Heart right ventricle (tissue), 16 donors: ENCODE data around the gene FRMD4B. TPM values are rescaled to one million over a fixed set of nuclear protein-coding genes. Genes with fewer than 3 reads are reported as not detected.
A peak's percentile ranks its signal among the peaks of the same experiment; 100 is the strongest.

ENCODE experiments used
- ATAC-seq, 8 donors: fragments of 200-7000 bp; cut with Tn5 transposase; one replicate each; pipeline ENCODE4 v1.9.1; 2020; ENCODE audit warnings: mild to moderate bottlenecking in 8 of 8, moderate library complexity in 8 of 8, moderate number of reproducible peaks in 1 of 8
- DNase-seq, 2 donors: peaks; one replicate each; pipeline ENCODE4 v3.0.0-alpha.2; 2020
- H3K27ac ChIP-seq, 10 donors: fragments of 200-600 bp; sonication (generic) in 2 of 10; one replicate each; pipeline versions ENCODE4 v1.5.0 to v1.8.0; 2020 to 2022; ENCODE audit warnings: mild to moderate bottlenecking in 3 of 10
- H3K27me3 ChIP-seq, 7 donors: fragments of 200-600 bp; one replicate each; pipeline ENCODE4 v1.8.0; 2021 to 2022; ENCODE audit warnings: mild to moderate bottlenecking in 2 of 7
- H3K36me3 ChIP-seq, 9 donors: fragments of 200-600 bp; sonication (generic) in 1 of 9; one replicate each; pipeline versions ENCODE4 v1.5.0 to v1.8.0; 2020 to 2022; ENCODE audit warnings: mild to moderate bottlenecking in 2 of 9
- H3K4me1 ChIP-seq, 9 donors: fragments of 200-600 bp; sonication (generic) in 1 of 9; one replicate each; pipeline versions ENCODE4 v1.5.0 to v1.8.0; 2020 to 2022; ENCODE audit warnings: mild to moderate bottlenecking in 4 of 9
- H3K4me3 ChIP-seq, 10 donors: fragments of 200-600 bp; sonication (generic) in 2 of 10; one replicate each; pipeline versions ENCODE4 v1.5.0 to v1.8.0; 2020 to 2022; ENCODE audit warnings: mild to moderate bottlenecking in 7 of 10, moderate library complexity in 2 of 10
- H3K9me3 ChIP-seq, 11 donors: fragments of 200-600 bp in 10 of 11; sonication (generic) in 2 of 11; one replicate each; pipeline versions ENCODE4 v1.5.0 to v1.8.0; 2013 to 2022; ENCODE audit warnings: mild to moderate bottlenecking in 2 of 11, control low read depth in 1 of 11, moderate library complexity in 1 of 11
- WGBS, 2 donors: extraction: QIAGEN DNeasy Blood & Tissue Kit; methylation state at CpG; one replicate each; pipeline ENCODE4 v1.1.7; 2013; ENCODE audit warnings: inconsistent platforms in 1 of 2; 5-methylcytosine and 5-hydroxymethylcytosine counted together
- intact Hi-C, 10 donors: fragments of 100-400 bp; cut with DNase I; formaldehyde crosslinking; loops; one replicate each; pipeline versions ENCODE4 v1.11.1 to v1.14.2; 2022
- polyA plus RNA-seq, 2 donors: library from polyadenylated mRNA; stranded (reverse); fragments of 200-250 nt; gene quantifications; one replicate each; pipeline ENCODE4 v1.2.3, GENCODE V29; 2013
- total RNA-seq, 10 donors: library from RNA; stranded (reverse); fragmentation: NEBNext Ultra II Directional in 3 of 10; extraction: Animal tissue kit (Norgen Biotek cat#: 25700) in 3 of 10; gene quantifications; one replicate each; pipeline versions ENCODE4 v1.2.1 to v1.2.4, GENCODE V29; 2021 to 2023
- TF ChIP-seq, protein P1 (sequence below), 9 donors: fragments of 200-600 bp; sonication (generic) in 2 of 9; IDR thresholded peaks; one replicate each; pipeline versions ENCODE4 v1.5.0 to v1.8.0; 2021 to 2022; ENCODE audit warnings: antibody characterized with exemption in 9 of 9, mild to moderate bottlenecking in 5 of 9, moderate library complexity in 1 of 9
- donor health status: Arrhythmogenic right ventricular cardiomyopathy.
- donor health status: ischemic (EF 13 %, LVEDD 7.1; RV severe dilation, severe dysfunction).
- donor health status: healthy with polysubstance abuse.
- donor health status: DM: no; HTN: yes; CAD: no.
- donor health status: DM: no; HTN: no; CAD: no.
- donor health status: ischemic (EF 25% LVEDD 6.9; RV normal size, moderate dysfunction).
- donor health status: ischemic (EF 25% LVEDD 5.7; RV mildly dilated, moderate dysfunction).
- donor health status: healthy.
- donor health status: DM: yes; HTN: yes; CAD: no.
- donor health status: Ischemic cardiomyopathy.
- donor health status: ischemic (EF 35%, LVEDD 5.7; RV mildly dilated, moderate dysfunction).
- donor health status: nonischemic (EF 11% LVEDD 7.7; RV severe dilation, severe dysfunction).
- donor health status: DM: yes; HTN: yes; CAD: no.
- donor health status: PGD.
- donor health status: ischemic (EF 29% LVEDD 5.4; RV normal size, mild dysfunction).
- donor health status: nonischemic (EF 23%, LVEDD 6.1; RV moderate dilation, normal function).

Gene FRMD4B
- total and polyA plus RNA-seq, 12 donors: 4.1 to 31.0 (median 16.7) TPM

DNA sequence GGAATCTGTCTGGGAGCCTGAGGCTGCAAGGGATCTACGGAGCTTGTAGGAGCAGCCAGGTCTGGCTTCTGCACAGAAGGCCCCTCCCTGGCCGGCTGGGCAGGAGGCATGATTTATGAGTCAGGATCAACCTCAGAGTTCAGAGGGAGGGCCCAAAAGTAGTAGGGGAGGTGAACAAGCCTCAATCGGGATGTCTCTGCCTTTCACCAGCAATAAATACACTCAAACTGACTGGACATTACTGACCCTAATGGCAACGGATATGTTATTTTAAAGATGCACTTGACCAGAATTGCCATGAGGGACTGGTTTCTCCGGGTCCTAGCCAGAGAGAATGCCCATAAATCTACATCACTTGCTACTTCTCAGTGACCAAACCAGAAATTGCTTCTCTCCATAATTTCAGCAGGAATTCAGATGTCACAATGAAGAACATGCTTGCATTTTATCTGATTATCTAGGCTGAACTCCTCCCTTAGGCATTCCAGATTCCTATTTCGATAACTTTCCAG, 153.9 kb downstream of the FRMD4B start:
- DNase-seq (no peak), ATAC-seq (peak in 4 of 8 donors; percentile 29 to 69 (median 58))
- H3K4me1 ChIP-seq: peaks cover 0 to 17% (median 9%) of the 10 kb centered on the region in 9 donors
- H3K4me3 ChIP-seq: no peak overlapping the region
- peaks cover 0 to 35% (median 0%) of the 10 kb centered on the region in 9 donors for H3K36me3 ChIP-seq
- no peak overlapping the region for H3K27ac ChIP-seq
- TF ChIP-seq, protein P1, sequence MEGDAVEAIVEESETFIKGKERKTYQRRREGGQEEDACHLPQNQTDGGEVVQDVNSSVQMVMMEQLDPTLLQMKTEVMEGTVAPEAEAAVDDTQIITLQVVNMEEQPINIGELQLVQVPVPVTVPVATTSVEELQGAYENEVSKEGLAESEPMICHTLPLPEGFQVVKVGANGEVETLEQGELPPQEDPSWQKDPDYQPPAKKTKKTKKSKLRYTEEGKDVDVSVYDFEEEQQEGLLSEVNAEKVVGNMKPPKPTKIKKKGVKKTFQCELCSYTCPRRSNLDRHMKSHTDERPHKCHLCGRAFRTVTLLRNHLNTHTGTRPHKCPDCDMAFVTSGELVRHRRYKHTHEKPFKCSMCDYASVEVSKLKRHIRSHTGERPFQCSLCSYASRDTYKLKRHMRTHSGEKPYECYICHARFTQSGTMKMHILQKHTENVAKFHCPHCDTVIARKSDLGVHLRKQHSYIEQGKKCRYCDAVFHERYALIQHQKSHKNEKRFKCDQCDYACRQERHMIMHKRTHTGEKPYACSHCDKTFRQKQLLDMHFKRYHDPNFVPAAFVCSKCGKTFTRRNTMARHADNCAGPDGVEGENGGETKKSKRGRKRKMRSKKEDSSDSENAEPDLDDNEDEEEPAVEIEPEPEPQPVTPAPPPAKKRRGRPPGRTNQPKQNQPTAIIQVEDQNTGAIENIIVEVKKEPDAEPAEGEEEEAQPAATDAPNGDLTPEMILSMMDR (IDR thresholded peaks at IDR 0.05): no peak
- H3K9me3 ChIP-seq: no peaks in the 10 kb centered on the region
- 65 to 74% methylated on average over 6 of the region's 6 CpGs for WGBS, 2 donors
- intact Hi-C loops: loop anchor here in 1 of 10 donors (10.0 kb wide), 1 partner anchor 63 kb away; no protein-coding TSS in a partner anchor
- H3K27me3 ChIP-seq: no peaks in the 10 kb centered on the region

DNA sequence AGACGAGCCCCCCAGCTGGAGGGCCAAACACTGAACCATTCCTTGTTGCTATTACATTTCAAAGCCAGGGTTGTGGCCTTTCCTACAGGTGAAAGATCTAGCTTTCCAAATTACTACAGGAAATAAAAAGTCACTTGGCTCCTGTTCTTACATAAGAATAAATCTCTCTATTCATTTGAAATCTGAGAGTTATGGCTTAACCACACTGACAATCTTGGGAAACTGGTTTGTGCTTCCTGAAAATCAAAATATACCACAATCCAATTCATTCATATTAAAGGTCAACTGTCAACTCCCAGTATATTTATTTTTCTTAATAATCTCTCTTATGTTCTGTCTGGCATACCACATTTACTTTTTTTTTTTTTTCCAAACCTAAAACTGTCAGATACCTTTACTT, 159.8 kb downstream of the FRMD4B start:
- Histone ChIP-seq H3K27ac (no peak overlapping the region), H3K4me3 (no peak overlapping the region), H3K27me3 (no peaks in the 10 kb centered on the region), H3K4me1 (peaks cover 0 to 11% (median 0%) of the 10 kb centered on the region in 9 donors), H3K36me3 (peaks cover 0 to 50% (median 0%) of the 10 kb centered on the region in 9 donors), H3K9me3 (no peaks in the 10 kb centered on the region)
- 68 to 78% methylated on average over 1 of the region's 1 CpG for WGBS, 2 donors
- no peak for DNase-seq
- TF ChIP-seq, protein P1 (IDR thresholded peaks at IDR 0.05): no peak
- intact Hi-C loops: loop anchor here in 1 of 10 donors (5.0 kb wide), 1 partner anchor 76 kb away; no protein-coding TSS in a partner anchor
- ATAC-seq: no peak

DNA sequence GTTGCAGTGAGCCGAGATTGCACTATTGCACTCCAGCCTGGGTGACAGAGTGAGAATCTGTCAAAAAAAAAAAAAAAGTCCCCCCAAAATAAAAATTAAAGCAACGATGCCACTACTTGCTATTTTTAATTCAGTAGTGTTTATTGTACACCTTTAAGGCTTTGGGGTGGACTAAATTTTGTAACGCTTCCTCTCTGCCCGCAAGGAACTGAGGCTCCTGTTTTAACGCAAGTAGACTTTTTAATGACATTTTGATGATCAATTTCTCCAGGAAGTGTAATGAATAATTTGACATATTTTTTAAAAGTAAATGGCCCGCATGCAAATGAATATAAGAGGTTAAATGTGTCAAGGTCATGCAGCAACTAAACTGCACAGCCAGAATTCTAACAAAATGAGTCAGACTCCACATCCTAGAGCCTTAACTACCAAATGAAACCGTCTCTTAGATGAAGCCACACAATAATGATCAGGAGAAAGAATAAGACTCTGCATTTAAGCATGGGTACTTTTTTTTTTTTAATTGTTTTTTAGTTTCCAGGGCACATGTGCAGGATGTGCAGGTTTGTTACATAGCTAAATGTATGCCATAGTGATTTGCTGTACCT, 166.7 kb downstream of the FRMD4B start:
- 94 to 97% methylated on average over 7 of the region's 7 CpGs for WGBS, 2 donors
- Histone ChIP-seq H3K27ac (no peak overlapping the region), H3K36me3 (peaks cover 0 to 100% (median 10%) of the 10 kb centered on the region in 9 donors), H3K4me1 (no peaks in the 10 kb centered on the region), H3K27me3 (no peaks in the 10 kb centered on the region), H3K9me3 (no peaks in the 10 kb centered on the region), H3K4me3 (no peak overlapping the region)
- ATAC-seq: no peak
- no peak for DNase-seq
- intact Hi-C loops: no loop called here
- TF ChIP-seq, protein P1 (IDR thresholded peaks at IDR 0.05): no peak

DNA sequence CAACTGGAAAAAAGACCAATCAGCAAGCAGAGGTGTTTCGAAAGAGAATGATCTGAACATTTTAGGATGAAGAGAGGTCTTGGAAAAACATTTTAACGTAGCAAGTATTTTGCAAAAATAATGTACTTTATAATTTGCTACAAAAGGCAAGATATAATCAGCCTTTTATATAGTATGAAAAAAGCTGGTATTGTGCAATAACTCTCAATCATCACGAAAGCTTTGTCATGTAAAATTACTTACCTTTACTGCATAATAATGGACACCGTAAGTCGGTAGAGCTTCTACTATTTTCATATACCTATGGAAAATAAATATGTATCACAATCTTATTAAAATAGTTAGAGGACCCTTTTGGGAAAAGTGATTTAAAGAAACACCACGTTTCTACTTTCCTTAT, 167.8 kb downstream of the FRMD4B start:
- Histone ChIP-seq H3K4me1 (peaks cover 0 to 11% (median 0%) of the 10 kb centered on the region in 9 donors), H3K36me3 (peaks cover 0 to 100% (median 10%) of the 10 kb centered on the region in 9 donors), H3K4me3 (no peak overlapping the region), H3K27ac (no peak overlapping the region), H3K27me3 (no peaks in the 10 kb centered on the region), H3K9me3 (no peaks in the 10 kb centered on the region)
- DNase-seq: no peak
- no peak for ATAC-seq
- intact Hi-C loops: no loop called here
- TF ChIP-seq, protein P1 (IDR thresholded peaks at IDR 0.05): no peak
- 97% methylated on average over 6 of the region's 6 CpGs for WGBS, 2 donors
